DOHH2 (cell line): ENCODE measurements around the gene SCN5A.

Experiments used
- H3F3A ChIP-seq: fragments of 200-600 bp; sonication (generic), shearing (Covaris generic); 2 replicates; pipeline ENCODE4 v1.6.0; 2016; ENCODE audit warnings: antibody characterized with exemption, mild to moderate bottlenecking; ENCODE audit not compliant: control insufficient read depth, insufficient read depth
- H3K27ac ChIP-seq: fragments of 200-600 bp; sonication (generic); 2 replicates; pipeline ENCODE4 v1.5.1; 2014; ENCODE audit warnings: low read depth, mild to moderate bottlenecking, low read length, moderate library complexity
- H3K27me3 ChIP-seq: fragments of 200-600 bp; sonication (generic); 2 replicates; pipeline ENCODE4 v1.6.1; 2014; ENCODE audit warnings: mild to moderate bottlenecking, low read length, mixed read lengths; ENCODE audit not compliant: control insufficient read depth
- H3K36me3 ChIP-seq: fragments of 200-600 bp; sonication (generic); 2 replicates; pipeline ENCODE4 v1.6.1; 2014; ENCODE audit warnings: mild to moderate bottlenecking, low read length, moderate library complexity, mixed read lengths; ENCODE audit not compliant: control insufficient read depth
- H3K4me1 ChIP-seq: fragments of 200-600 bp; sonication (generic); 2 replicates; pipeline ENCODE4 v1.6.1; 2014; ENCODE audit warnings: mild to moderate bottlenecking, low read length, mixed read lengths; ENCODE audit not compliant: control insufficient read depth
- H3K4me2 ChIP-seq: fragments of 200-600 bp; sonication (generic); 2 replicates; pipeline ENCODE4 v1.6.0; 2014; ENCODE audit warnings: mild to moderate bottlenecking, low read length, moderate library complexity
- H3K4me3 ChIP-seq: fragments of 200-600 bp; sonication (generic); 2 replicates; pipeline ENCODE4 v1.5.1; 2014; ENCODE audit warnings: mild to moderate bottlenecking, low read length, mixed read lengths
- H3K79me2 ChIP-seq: fragments of 200-600 bp; sonication (generic); 2 replicates; pipeline ENCODE4 v1.6.1; 2014; ENCODE audit warnings: mild to moderate bottlenecking, low read length, mixed read lengths; ENCODE audit not compliant: control insufficient read depth
- H3K9me2 ChIP-seq: fragments of 200-600 bp; sonication (generic); replicated peaks from 2 replicates; pipeline ENCODE4 v1.6.1; 2014; ENCODE audit warnings: mild to moderate bottlenecking, low read length, mixed read lengths; ENCODE audit not compliant: control insufficient read depth
- H3K9me3 ChIP-seq: fragments of 200-600 bp; sonication (generic); 2 replicates; pipeline ENCODE4 v1.6.1; 2014; ENCODE audit warnings: antibody characterized with exemption, low read length, mixed read lengths; ENCODE audit not compliant: control insufficient read depth, insufficient read depth
- H4K20me1 ChIP-seq: fragments of 200-600 bp; sonication (generic); 2 replicates; pipeline ENCODE4 v1.6.0; 2014; ENCODE audit warnings: low read depth, mild to moderate bottlenecking, antibody characterized with exemption, low read length, moderate library complexity; ENCODE audit not compliant: control insufficient read depth, insufficient read depth
- CTCF ChIP-seq: fragments of 200-600 bp; sonication (generic); IDR thresholded peaks from one replicate; pipeline ENCODE4 v1.5.1; 2014; ENCODE audit warnings: antibody characterized with exemption, mild to moderate bottlenecking, low read depth, low read length; ENCODE audit not compliant: poor library complexity, severe bottlenecking
- EZH2phosphoT487 ChIP-seq: fragments of 200-600 bp; sonication (generic); IDR thresholded peaks from 2 replicates; pipeline ENCODE4 v1.6.1; 2017; ENCODE audit warnings: borderline replicate concordance, mild to moderate bottlenecking, antibody characterized with exemption, low read length, moderate library complexity, mixed read lengths

SCN5A gene

DNA sequence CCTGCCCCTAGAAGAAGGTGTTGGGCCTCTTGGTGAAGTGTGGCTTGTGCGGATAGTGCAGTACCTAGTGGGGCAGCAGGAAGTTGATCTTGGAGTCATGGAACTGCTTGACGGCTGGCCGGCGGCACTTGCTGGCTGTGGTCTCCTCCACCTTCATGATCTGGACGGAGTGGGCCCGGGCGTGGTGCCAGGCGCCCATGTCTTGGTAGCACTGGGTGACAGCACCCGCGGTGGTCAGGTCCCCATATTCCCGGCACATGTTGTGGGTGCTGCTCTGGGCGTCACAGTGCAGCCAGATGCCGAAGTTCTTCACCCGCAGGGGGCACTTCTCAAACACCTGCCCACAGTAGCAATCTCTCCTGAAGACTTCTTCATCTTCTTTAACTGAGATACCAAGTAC is 122.7 kb downstream of the SCN5A start:
- Histone ChIP-seq H3K4me3 (no peak overlapping the region), H3K27ac (no peak overlapping the region), H3K4me2 (no peak overlapping the region), H3K9me3 (no peaks in the 10 kb centered on the region), H3K27me3 (no peaks in the 10 kb centered on the region), H4K20me1 (0 out of 2 replicates have a peak, but pooled peaks cover 3% of the 10 kb centered on the region), H3K4me1 (no peaks in the 10 kb centered on the region), H3K9me2 (no peaks in the 10 kb centered on the region), H3K36me3 (peaks cover 31% of the 10 kb centered on the region), H3K79me2 (no peaks in the 10 kb centered on the region), H3F3A (no peaks in the 10 kb centered on the region)
- TF ChIP-seq EZH2phosphoT487 (no peak), CTCF (no peak)

- Histone ChIP-seq H3K4me2 (no peak overlapping the region), H3K36me3 (peaks cover 35% of the 10 kb centered on the region), H3F3A (no peaks in the 10 kb centered on the region), H3K79me2 (no peaks in the 10 kb centered on the region), H3K4me1 (no peaks in the 10 kb centered on the region), H3K9me3 (no peaks in the 10 kb centered on the region), H4K20me1 (0 out of 2 replicates have a peak, but pooled peaks cover 6% of the 10 kb centered on the region), H3K27ac (no peak overlapping the region), H3K9me2 (no peaks in the 10 kb centered on the region), H3K4me3 (no peak overlapping the region), H3K27me3 (no peaks in the 10 kb centered on the region)
- TF ChIP-seq CTCF = no peak
- no peak for TF ChIP-seq EZH2phosphoT487
These were observed 125.2 kb downstream of the SCN5A start for GRCh38 chr3:38524141-38524739.

- Histone ChIP-seq H4K20me1 (0 out of 2 replicates have a peak, but pooled peaks cover 6% of the 10 kb centered on the region), H3K27me3 (no peaks in the 10 kb centered on the region), H3K4me1 (no peaks in the 10 kb centered on the region), H3K36me3 (peaks cover 35% of the 10 kb centered on the region), H3K27ac (no peak overlapping the region), H3F3A (no peaks in the 10 kb centered on the region), H3K4me3 (no peak overlapping the region), H3K4me2 (no peak overlapping the region), H3K79me2 (no peaks in the 10 kb centered on the region), H3K9me3 (no peaks in the 10 kb centered on the region), H3K9me2 (no peaks in the 10 kb centered on the region)
- TF ChIP-seq EZH2phosphoT487 (no peak), CTCF (no peak)
These were observed 127.5 kb downstream of the SCN5A start for GRCh38 chr3:38522002-38522401.
